NT2/D1 (cell line): ENCODE results near the gene LAMTOR2.

Experiments used
- DNase-seq: peaks from one replicate; pipeline ENCODE4 v3.0.0-alpha.2; 2011; ENCODE audit warnings: low read depth, low spot score
- H3K27me3 ChIP-seq: 2 replicates; pipeline ENCODE4 v1.6.0; 2011; ENCODE audit warnings: mild to moderate bottlenecking; ENCODE audit not compliant: insufficient read length, insufficient read depth
- H3K36me3 ChIP-seq: 2 replicates; pipeline ENCODE4 v1.6.1; 2011; ENCODE audit warnings: mild to moderate bottlenecking, low read length, mixed read lengths; ENCODE audit not compliant: insufficient read depth, insufficient read length
- H3K4me1 ChIP-seq: 2 replicates; pipeline ENCODE4 v1.5.1; 2011; ENCODE audit not compliant: insufficient read depth, insufficient read length
- H3K4me3 ChIP-seq: 2 replicates; pipeline ENCODE4 v1.5.1; 2011; ENCODE audit warnings: low read depth; ENCODE audit not compliant: insufficient read length
- H3K9ac ChIP-seq: 2 replicates; pipeline ENCODE4 v1.6.0; 2011; ENCODE audit warnings: low read depth; ENCODE audit not compliant: insufficient read length
- H3K9me3 ChIP-seq: 2 replicates; pipeline ENCODE4 v1.5.1; 2011; ENCODE audit warnings: mild to moderate bottlenecking, low read length; ENCODE audit not compliant: insufficient read depth
- SUZ12 ChIP-seq: IDR thresholded peaks from 2 replicates; pipeline ENCODE4 v1.6.1; 2011; ENCODE audit not compliant: insufficient read length, insufficient read depth; ENCODE audit errors: extremely low read depth
- YY1 ChIP-seq: IDR thresholded peaks from 2 replicates; pipeline ENCODE4 v1.6.1; 2011; ENCODE audit not compliant: insufficient read length, insufficient read depth
- ZNF274 ChIP-seq: IDR thresholded peaks from 2 replicates; pipeline ENCODE4 v1.6.1; 2011; ENCODE audit warnings: mild to moderate bottlenecking, low read depth, low read length

Gene LAMTOR2

DNA sequence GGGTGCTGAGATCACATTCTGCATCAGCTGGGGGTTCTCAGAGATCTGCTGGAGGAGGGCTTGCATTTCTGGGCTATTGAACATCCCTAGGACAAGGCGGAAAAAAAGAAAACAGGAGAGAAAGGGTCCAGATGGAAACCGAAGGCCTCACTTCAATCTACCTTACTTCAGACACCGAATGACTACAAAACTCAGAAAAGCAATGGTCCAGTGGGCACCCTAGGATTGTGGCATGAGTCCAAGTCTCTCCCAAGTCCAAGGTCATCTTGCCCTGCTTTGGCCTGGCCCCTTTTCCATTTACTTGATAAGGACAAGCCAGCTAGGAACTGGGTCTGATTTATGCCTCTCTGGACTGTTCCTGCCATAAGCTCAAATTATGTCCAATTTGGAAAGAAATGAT is 11.8 kb upstream of the LAMTOR2 start:
- DNase-seq, result no peak
- Histone ChIP-seq H3K4me3 (no peak overlapping the region), H3K27me3 (no peaks in the 10 kb centered on the region)

DNA sequence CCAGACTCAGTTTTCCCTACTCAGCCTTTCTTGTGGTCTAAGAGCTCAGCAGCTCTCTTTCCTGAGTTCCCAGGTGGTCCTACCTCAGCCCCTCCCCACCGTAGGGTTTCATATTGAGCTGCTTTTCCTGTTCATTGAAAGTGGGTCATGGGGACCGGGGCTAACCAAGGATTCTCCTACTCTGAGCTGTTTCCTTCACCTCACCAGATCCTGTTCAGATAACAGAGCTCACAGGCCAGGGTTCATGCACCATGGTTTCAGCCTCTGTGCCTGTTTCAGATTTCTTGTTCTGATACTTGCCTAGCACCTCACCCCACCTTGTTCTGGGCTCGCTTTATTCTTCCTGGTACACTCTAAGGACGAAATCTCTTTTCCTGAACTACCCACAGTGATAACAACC is 9.5 kb upstream of the LAMTOR2 start:
- Histone ChIP-seq H3K9ac (no peak overlapping the region), H3K4me1 (peaks cover 2% of the 10 kb centered on the region), H3K27me3 (no peaks in the 10 kb centered on the region), H3K36me3 (peaks cover 75% of the 10 kb centered on the region), H3K9me3 (no peaks in the 10 kb centered on the region), H3K4me3 (no peak overlapping the region)
- DNase-seq, result no peak
- TF ChIP-seq YY1 (no peak), SUZ12 (no peak), ZNF274 (no peak)

More for the DNA sequence above, 11.8 kb upstream of the LAMTOR2 start:
- H3K9me3 ChIP-seq, result no peaks in the 10 kb centered on the region
- peaks cover 68% of the 10 kb centered on the region for H3K36me3 ChIP-seq
- TF ChIP-seq SUZ12 (no peak), YY1 (no peak), ZNF274 (no peak)
- no peak overlapping the region for H3K9ac ChIP-seq
- peaks cover 2% of the 10 kb centered on the region for H3K4me1 ChIP-seq

DNA sequence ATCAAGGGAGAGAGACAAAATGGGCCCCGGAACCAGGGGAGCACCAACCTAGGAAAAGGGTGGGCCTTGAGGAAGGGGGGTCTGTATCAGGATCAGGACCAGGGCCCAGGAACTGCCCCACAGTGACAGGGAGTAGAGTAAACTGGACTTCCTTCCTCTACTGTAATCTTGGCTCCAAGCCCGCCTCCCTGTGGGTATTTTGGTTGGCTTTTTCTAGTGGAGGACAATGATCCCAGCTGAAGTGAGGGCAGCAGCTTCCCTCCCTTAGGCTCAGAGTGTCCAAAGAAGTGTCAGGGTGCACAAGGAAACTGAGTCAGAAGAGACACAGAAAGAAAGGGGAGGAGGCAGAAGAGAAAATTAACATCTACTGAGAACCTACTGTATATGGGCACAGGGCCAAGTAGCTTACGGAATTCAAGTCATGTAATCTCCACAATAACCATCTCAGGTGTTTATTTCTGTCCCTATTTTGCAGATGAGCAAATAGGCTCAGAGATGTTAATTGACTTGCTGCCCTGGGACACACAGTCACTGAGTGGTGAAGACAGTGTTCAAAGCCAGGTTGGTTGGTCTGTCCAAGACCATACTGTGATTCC is 5.8 kb upstream of the LAMTOR2 start:
- DNase-seq, result no peak
- Histone ChIP-seq H3K4me1 (peaks cover 10% of the 10 kb centered on the region), H3K9me3 (no peaks in the 10 kb centered on the region), H3K9ac (no peak overlapping the region), H3K36me3 (peaks cover 62% of the 10 kb centered on the region), H3K27me3 (no peaks in the 10 kb centered on the region), H3K4me3 (no peak overlapping the region)
- TF ChIP-seq SUZ12, result no peak
- no peak for TF ChIP-seq YY1
- no peak for TF ChIP-seq ZNF274

GRCh38 chr1:156050376-156050775 is 4.2 kb upstream of the LAMTOR2 start:
- Histone ChIP-seq H3K4me1 (peaks cover 10% of the 10 kb centered on the region), H3K27me3 (no peaks in the 10 kb centered on the region), H3K4me3 (no peak overlapping the region), H3K36me3 (peaks cover 49% of the 10 kb centered on the region), H3K9ac (no peak overlapping the region), H3K9me3 (no peaks in the 10 kb centered on the region)
- no peak for DNase-seq
- TF ChIP-seq SUZ12 (no peak), ZNF274 (no peak), YY1 (no peak)

GRCh38 chr1:156051011-156051725 is 3.4 kb upstream of the LAMTOR2 start:
- TF ChIP-seq SUZ12, result no peak
- no peak for TF ChIP-seq ZNF274
- TF ChIP-seq YY1, result no peak
- peaks cover 10% of the 10 kb centered on the region for H3K4me1 ChIP-seq
- H3K9ac ChIP-seq, result no peak overlapping the region
- no peak for DNase-seq
- H3K9me3 ChIP-seq, result no peaks in the 10 kb centered on the region
- no peaks in the 10 kb centered on the region for H3K27me3 ChIP-seq
- no peak overlapping the region for H3K4me3 ChIP-seq
- peaks cover 57% of the 10 kb centered on the region for H3K36me3 ChIP-seq

DNA sequence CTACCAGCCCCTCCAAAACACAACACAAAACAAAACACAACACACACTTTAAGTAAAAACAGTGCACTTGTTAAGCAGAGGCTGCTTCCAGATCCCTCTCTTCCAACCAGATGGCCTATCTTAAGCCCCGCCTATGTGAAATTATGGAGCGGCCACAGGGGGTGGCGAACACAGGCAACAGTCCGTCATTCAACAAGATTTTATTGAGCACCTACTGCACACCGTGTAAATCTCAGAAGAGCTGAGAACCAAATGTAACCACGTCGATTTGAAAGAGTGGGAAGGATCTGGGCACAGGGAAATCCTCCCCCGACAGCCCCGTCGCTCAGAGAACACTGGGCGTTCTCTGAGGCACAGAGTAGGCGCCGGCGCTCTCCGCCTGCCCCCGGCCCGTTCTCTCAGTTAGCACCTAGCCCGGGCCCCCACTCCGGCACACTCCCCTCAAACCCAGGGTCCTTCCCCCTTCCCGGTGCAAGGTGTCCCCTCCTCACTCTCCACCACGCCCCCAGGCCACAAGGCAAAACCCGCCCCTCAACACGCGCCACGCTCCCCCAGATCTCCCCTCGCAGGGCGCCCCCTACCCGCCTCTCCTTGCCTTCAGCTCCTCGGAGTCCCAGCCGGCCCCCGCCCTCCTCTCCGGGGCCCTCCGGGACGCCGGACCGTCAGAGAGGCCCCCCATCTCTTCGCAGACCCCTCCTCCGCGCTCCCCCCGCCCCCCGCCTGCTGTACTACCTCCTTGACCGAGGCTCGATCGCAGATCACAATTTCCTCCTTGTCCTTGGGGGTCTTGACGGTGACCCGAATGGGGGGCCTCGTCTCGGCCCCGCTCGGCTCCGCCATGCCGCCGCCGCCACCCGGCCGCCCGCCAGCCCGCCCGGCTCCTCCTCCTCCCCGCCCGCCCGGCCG is 1.5 kb upstream of the LAMTOR2 start:
- peak; percentile 79 for DNase-seq
- peak overlapping the region; percentile 85 for H3K9ac ChIP-seq
- no peak for TF ChIP-seq ZNF274
- no peak for TF ChIP-seq SUZ12
- TF ChIP-seq YY1, result no peak

More for the DNA sequence above, 1.5 kb upstream of the LAMTOR2 start:
- H3K27me3 ChIP-seq, result no peaks in the 10 kb centered on the region
- H3K36me3 ChIP-seq, result peaks cover 64% of the 10 kb centered on the region
- H3K4me1 ChIP-seq, result peaks cover 10% of the 10 kb centered on the region
- no peaks in the 10 kb centered on the region for H3K9me3 ChIP-seq
- H3K4me3 ChIP-seq, result peak overlapping the region; percentile 81
